Transverse colon (tissue), 4 donors: ENCODE measurements around the gene SGSM1. TPM values are rescaled to one million over a fixed set of nuclear protein-coding genes. Genes with fewer than 3 reads are reported as not detected.

Source experiments
- DNase-seq: peaks from one replicate; pipeline ENCODE4 v3.0.0-alpha.2; 2019
- H3K27ac ChIP-seq, 4 donors: fragments of 200-600 bp; sonication (generic); 2 replicates each; pipeline ENCODE4 v1.5.1; 2016 to 2018; ENCODE audit warnings: inconsistent platforms in 4 of 4
- H3K27me3 ChIP-seq: fragments of 200-600 bp; sonication (generic); 2 replicates; pipeline ENCODE4 v1.5.1; 2017; ENCODE audit warnings: inconsistent platforms
- H3K36me3 ChIP-seq, 4 donors: fragments of 200-600 bp; sonication (generic); 2 replicates each; pipeline ENCODE4 v1.5.1; 2017 to 2019; ENCODE audit warnings: inconsistent platforms in 4 of 4
- H3K4me1 ChIP-seq, 4 donors: fragments of 200-600 bp; sonication (generic); 2 replicates each; pipeline ENCODE4 v1.5.1; 2017 to 2020; ENCODE audit warnings: inconsistent platforms in 4 of 4
- H3K4me3 ChIP-seq, 4 donors: fragments of 200-600 bp; sonication (generic); 1 replicate in 1 of 4; 2 replicates in 3 of 4; pipeline versions ENCODE4 v1.5.1 to v1.6.1; 2017 to 2019; ENCODE audit warnings: inconsistent platforms in 4 of 4
- H3K9me3 ChIP-seq, 2 donors: fragments of 200-600 bp; sonication (generic); 2 replicates each; pipeline ENCODE4 v1.5.1; 2017 to 2019; ENCODE audit warnings: inconsistent platforms in 2 of 2
- EP300 ChIP-seq: sonication (generic); formaldehyde crosslinking; IDR thresholded peaks from one replicate; pipeline ENCODE4 v1.6.1; 2017; ENCODE audit warnings: antibody characterized with exemption, low read depth
- POLR2A ChIP-seq: fragments of 450-650 bp; IDR thresholded peaks from one replicate; pipeline ENCODE4 v1.6.1; 2016; ENCODE audit warnings: antibody characterized with exemption, mild to moderate bottlenecking, moderate library complexity
- POLR2AphosphoS5 ChIP-seq, 3 donors: sonication (generic); formaldehyde crosslinking; IDR thresholded peaks; one replicate each; pipeline ENCODE4 v1.6.1; 2016; ENCODE audit warnings: antibody characterized with exemption in 3 of 3
- WGBS, 2 donors: methylation state at CpG; one replicate each; pipeline ENCODE4 v1.1.5; 2018; ENCODE audit warnings: low coverage in 1 of 2; 5-methylcytosine and 5-hydroxymethylcytosine counted together
- in situ Hi-C, 4 donors: fragments of 200-750 bp; cut with MboI; loops; one replicate each; pipeline versions ENCODE4 v1.15.0 to v1.15.1; 2017; ENCODE audit warnings: low sequenced_read_pairs in 3 of 4, low pct_ligation_motif_present in 1 of 4, low pct_unique_long_range_greater_than_20kb in 1 of 4
- intact Hi-C: fragments of 100-400 bp; cut with DNase I; formaldehyde crosslinking; loops from one replicate; pipeline ENCODE4 v1.15.1; 2023; ENCODE audit warnings: low total_unique reads
- total RNA-seq, 4 donors: library from RNA; depleted of rRNA; stranded (reverse); fragments of >200 nt; gene quantifications; one replicate each; pipeline ENCODE4 v1.1.0, GENCODE V29; 2016
- TF ChIP-seq, protein P1 (sequence below), 5 experiments: fragments of 200-600 bp in 3 of 5; fragments of 450-650 bp in 2 of 5; sonication (generic) in 3 of 5; IDR thresholded peaks; 1 replicate in 2 of 5; 2 replicates in 3 of 5; pipeline ENCODE4 v1.5.1; 2016 to 2017; ENCODE audit warnings: antibody characterized with exemption in 5 of 5, inconsistent platforms in 3 of 5, mild to moderate bottlenecking in 2 of 5, moderate library complexity in 1 of 5

Gene SGSM1
- total RNA-seq, 4 donors from 2014 or later = 2.5 to 6.2 (median 3.7) TPM

GRCh38 chr22:24845041-24845898 lies 39.3 kb downstream of the SGSM1 start:
- Histone ChIP-seq H3K36me3 (no peaks in the 10 kb centered on the region), H3K27me3 (no peaks in the 10 kb centered on the region), H3K4me3 (no peak overlapping the region), H3K9me3 (no peaks in the 10 kb centered on the region), H3K4me1 (peaks cover 0 to 7% (median 1%) of the 10 kb centered on the region in 4 donors), H3K27ac (no peak overlapping the region)
- DNase-seq = no peak
- in situ Hi-C loops (loop anchor here in 1 of 4 donors (5.0 kb wide), 1 partner anchor 73 kb away; the partner anchor contains the start of gene PIWIL3), intact Hi-C loops (loop anchor here (5.0 kb wide), 1 partner anchor 73 kb away; the partner anchor contains the start of gene PIWIL3)
- no peak for TF ChIP-seq POLR2AphosphoS5 (IDR thresholded peaks at IDR 0.05)
- TF ChIP-seq EP300 = no peak
- no peak for TF ChIP-seq POLR2A
- TF ChIP-seq, protein P1, sequence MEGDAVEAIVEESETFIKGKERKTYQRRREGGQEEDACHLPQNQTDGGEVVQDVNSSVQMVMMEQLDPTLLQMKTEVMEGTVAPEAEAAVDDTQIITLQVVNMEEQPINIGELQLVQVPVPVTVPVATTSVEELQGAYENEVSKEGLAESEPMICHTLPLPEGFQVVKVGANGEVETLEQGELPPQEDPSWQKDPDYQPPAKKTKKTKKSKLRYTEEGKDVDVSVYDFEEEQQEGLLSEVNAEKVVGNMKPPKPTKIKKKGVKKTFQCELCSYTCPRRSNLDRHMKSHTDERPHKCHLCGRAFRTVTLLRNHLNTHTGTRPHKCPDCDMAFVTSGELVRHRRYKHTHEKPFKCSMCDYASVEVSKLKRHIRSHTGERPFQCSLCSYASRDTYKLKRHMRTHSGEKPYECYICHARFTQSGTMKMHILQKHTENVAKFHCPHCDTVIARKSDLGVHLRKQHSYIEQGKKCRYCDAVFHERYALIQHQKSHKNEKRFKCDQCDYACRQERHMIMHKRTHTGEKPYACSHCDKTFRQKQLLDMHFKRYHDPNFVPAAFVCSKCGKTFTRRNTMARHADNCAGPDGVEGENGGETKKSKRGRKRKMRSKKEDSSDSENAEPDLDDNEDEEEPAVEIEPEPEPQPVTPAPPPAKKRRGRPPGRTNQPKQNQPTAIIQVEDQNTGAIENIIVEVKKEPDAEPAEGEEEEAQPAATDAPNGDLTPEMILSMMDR (IDR thresholded peaks at IDR 0.05) = no peak
- WGBS, 2 donors = 63 to 80% methylated on average over 3 to 13 of the region's 13 CpGs

DNA sequence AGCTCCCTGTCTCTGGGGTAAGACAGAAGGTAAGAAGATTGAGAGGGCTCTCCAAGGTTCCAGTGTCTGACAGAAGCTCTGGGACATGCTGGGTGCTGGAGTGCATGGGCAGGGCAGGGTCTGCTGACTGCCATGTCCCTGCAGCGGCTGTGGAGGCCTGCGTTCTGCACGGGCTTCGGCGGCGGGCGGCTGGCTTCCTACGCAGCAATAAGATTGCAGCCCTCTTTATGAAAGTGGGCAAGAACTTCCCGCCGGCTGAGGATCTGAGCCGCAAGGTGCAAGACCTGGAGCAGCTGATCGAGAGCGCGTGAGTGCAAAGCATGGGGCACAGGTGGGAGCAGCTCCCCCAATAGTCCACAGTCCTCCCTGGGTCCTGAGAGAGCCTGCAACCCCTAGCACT lies 41.5 kb downstream of the SGSM1 start:
- Histone ChIP-seq H3K27me3 (no peaks in the 10 kb centered on the region), H3K4me1 (no peaks in the 10 kb centered on the region), H3K27ac (no peak overlapping the region), H3K36me3 (no peaks in the 10 kb centered on the region), H3K4me3 (no peak overlapping the region), H3K9me3 (no peaks in the 10 kb centered on the region)
- in situ Hi-C loops = loop anchor here in 1 of 4 donors (5.0 kb wide), 1 partner anchor 75 kb away; the partner anchor contains the start of gene PIWIL3
- WGBS, 2 donors = 93% methylated on average over 14 of the region's 14 CpGs; no CpG with 5 or more reads in 1 of the 2 donors
- no peak for DNase-seq
- intact Hi-C loops = loop anchor here (5.0 kb wide), 1 partner anchor 75 kb away; the partner anchor contains the start of gene PIWIL3
- TF ChIP-seq, protein P1 (IDR thresholded peaks at IDR 0.05) = no peak
- TF ChIP-seq POLR2AphosphoS5 (IDR thresholded peaks at IDR 0.05) (no peak), EP300 (no peak), POLR2A (no peak)

DNA sequence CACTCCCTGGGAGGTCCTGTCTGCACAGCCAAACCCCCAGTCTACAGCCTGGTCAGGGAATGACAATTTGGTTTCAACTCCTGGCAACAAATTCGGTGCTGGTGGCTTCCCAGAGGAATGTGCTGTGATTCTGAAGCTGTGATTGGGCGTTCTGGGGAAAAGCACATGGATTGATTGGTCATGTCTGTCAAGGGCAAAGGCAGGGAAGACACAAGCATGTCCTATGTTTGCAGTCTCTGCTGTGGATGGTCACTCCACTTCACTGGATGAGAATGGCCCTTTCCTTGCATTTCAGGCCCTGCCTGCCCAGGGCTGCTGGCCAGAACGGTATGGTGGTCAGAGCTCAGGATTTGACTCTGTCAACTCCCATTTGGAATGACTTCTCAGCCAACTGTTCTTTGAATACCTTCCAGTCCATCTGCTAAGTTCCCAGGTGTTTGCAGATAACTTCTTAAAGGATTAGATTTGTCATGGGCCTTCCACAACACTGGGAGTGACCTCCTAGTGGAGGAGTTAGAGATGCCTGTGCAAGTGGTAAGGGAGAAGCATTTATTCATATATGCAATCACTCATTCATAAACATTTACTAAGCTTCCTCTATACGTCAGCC lies 42.7 kb downstream of the SGSM1 start:
- 87 to 100% methylated on average over 1 to 4 of the region's 4 CpGs for WGBS, 2 donors
- in situ Hi-C loops (loop anchor here in 1 of 4 donors (5.0 kb wide), 1 partner anchor 76 kb away; the partner anchor contains the start of gene PIWIL3), intact Hi-C loops (loop anchor here (5.0 kb wide), 1 partner anchor 76 kb away; the partner anchor contains the start of gene PIWIL3)

More for the DNA sequence above, 42.7 kb downstream of the SGSM1 start:
- no peaks in the 10 kb centered on the region for H3K36me3 ChIP-seq
- H3K27me3 ChIP-seq = no peaks in the 10 kb centered on the region
- no peak overlapping the region for H3K27ac ChIP-seq
- TF ChIP-seq, protein P1 (IDR thresholded peaks at IDR 0.05) = no peak
- TF ChIP-seq POLR2AphosphoS5 (IDR thresholded peaks at IDR 0.05) = no peak
- TF ChIP-seq POLR2A = no peak
- no peak for TF ChIP-seq EP300
- no peaks in the 10 kb centered on the region for H3K9me3 ChIP-seq
- H3K4me1 ChIP-seq = no peaks in the 10 kb centered on the region
- DNase-seq = no peak
- no peak overlapping the region for H3K4me3 ChIP-seq
